ENCODE results near the gene METTL8.

GRCh38 chr2:171330155-171330956 is 103.4 kb downstream of the METTL8 start:
- TF ChIP-seq ZBTB33 (IDR thresholded peaks at IDR 0.05; ENCODE audit: borderline replicate concordance, low read depth), result no peak
- TF ChIP-seq CTCF (IDR thresholded peaks at IDR 0.05), result no peak
- no peak for TF ChIP-seq EP300 (IDR thresholded peaks at IDR 0.05; ENCODE audit: borderline replicate concordance in 1 of 2, low read depth in 1 of 2, low read length in 1 of 2)
- TF ChIP-seq EZH2phosphoT487 (IDR thresholded peaks at IDR 0.05; ENCODE audit: borderline replicate concordance, low read depth), result no peak
- TF ChIP-seq TEAD4 (IDR thresholded peaks at IDR 0.05; ENCODE audit: borderline replicate concordance, insufficient read depth), result no peak
- TF ChIP-seq MXI1 (IDR thresholded peaks at IDR 0.05; ENCODE audit: low read depth, low read length), result no peak
- TF ChIP-seq USF1 (IDR thresholded peaks at IDR 0.05; ENCODE audit: borderline replicate concordance, low read depth), result no peak
- TF ChIP-seq REST (IDR thresholded peaks at IDR 0.05; ENCODE audit: low read depth, low read length), result no peak
- TF ChIP-seq RFX5 (IDR thresholded peaks at IDR 0.05; ENCODE audit: low read length), result no peak
- TF ChIP-seq POLR2AphosphoS5 (IDR thresholded peaks at IDR 0.05; ENCODE audit: low read depth, low read length), result no peak
- no peak for TF ChIP-seq ELF1 (IDR thresholded peaks at IDR 0.05)
- no peak for TF ChIP-seq SIN3A (IDR thresholded peaks at IDR 0.05; ENCODE audit: borderline replicate concordance, low read depth, low read length)
- TF ChIP-seq CHD2 (IDR thresholded peaks at IDR 0.05; ENCODE audit: low read length, partially characterized antibody), result no peak
- no peak for TF ChIP-seq FOXM1 (IDR thresholded peaks at IDR 0.05; ENCODE audit: low read depth)
